ENCODE data around the gene HSPA2. TPM values are rescaled to one million over a fixed set of nuclear protein-coding genes. Genes with fewer than 3 reads are reported as not detected.

Gene HSPA2
- total RNA-seq, 1 donor from 2014 or later: 23.9 TPM

DNA sequence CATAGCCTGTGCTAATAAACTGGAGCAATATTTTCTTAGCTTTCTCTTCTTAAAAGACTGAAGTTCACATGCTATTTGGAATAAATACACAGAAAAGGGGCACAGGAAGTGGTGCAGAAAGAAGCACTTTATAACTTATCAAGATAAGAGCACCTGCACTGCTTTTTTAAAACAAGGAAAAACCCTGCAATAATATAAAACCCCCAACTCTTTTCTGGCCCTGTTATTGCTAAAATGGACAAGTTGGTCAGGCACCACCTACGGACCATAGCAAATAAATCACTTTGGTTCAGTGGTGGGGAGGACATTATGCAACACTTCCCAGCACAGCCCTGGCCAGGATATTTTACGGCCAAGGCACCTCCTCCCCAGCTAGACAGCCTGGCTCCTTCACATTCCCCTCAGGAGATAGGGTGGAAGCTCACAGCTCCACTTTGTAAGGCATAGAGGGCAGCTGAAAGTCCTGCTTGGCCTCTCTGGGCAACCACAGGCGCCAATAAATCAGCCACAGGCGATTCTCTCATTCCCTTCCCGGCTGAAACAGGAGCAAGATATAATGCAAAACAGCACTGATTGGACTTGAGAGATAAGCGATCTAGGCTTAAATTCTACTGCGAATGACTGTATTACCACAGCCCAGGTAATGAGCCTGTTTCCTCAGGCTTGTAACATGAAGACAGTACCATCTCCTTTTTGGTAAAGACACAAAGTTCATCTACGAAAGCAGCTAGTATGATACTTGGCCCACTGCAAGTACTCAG, 39.0 kb upstream of the HSPA2 start:
- TF ChIP-seq, protein P1, sequence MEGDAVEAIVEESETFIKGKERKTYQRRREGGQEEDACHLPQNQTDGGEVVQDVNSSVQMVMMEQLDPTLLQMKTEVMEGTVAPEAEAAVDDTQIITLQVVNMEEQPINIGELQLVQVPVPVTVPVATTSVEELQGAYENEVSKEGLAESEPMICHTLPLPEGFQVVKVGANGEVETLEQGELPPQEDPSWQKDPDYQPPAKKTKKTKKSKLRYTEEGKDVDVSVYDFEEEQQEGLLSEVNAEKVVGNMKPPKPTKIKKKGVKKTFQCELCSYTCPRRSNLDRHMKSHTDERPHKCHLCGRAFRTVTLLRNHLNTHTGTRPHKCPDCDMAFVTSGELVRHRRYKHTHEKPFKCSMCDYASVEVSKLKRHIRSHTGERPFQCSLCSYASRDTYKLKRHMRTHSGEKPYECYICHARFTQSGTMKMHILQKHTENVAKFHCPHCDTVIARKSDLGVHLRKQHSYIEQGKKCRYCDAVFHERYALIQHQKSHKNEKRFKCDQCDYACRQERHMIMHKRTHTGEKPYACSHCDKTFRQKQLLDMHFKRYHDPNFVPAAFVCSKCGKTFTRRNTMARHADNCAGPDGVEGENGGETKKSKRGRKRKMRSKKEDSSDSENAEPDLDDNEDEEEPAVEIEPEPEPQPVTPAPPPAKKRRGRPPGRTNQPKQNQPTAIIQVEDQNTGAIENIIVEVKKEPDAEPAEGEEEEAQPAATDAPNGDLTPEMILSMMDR (conservative IDR thresholded peaks at IDR 0.05; ENCODE audit: low read depth, low read length): peak; percentile 9
- peak overlapping the region; percentile 68 for H3K4me3 ChIP-seq (ENCODE audit: low read depth, low read length)
- DNase-seq (ENCODE audit: low read depth): peak; percentile 58

DNA sequence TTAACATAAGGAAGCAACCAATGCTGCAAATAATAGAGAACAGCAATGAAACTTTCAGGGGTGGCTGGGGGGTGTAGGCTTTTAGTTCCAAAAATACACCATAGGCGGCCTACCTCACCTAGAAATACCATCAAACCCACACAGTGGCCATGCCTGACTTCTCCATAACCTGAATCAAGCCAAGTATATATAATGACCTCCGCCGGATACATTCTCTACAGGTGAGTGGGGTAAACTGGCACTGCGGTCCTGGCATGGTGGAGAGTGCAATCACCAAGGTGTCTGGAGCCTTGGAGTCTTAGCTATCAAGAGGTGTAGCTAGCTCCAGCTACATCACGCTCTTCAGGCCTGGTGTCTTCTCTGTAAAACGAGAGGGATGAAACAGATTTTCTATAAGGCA, 38.1 kb upstream of the HSPA2 start:
- DNase-seq (ENCODE audit: low read depth): no peak
- TF ChIP-seq, protein P1 (conservative IDR thresholded peaks at IDR 0.05; ENCODE audit: low read depth, low read length): no peak
- peak overlapping the region; percentile 68 for H3K4me3 ChIP-seq (ENCODE audit: low read depth, low read length)

DNA sequence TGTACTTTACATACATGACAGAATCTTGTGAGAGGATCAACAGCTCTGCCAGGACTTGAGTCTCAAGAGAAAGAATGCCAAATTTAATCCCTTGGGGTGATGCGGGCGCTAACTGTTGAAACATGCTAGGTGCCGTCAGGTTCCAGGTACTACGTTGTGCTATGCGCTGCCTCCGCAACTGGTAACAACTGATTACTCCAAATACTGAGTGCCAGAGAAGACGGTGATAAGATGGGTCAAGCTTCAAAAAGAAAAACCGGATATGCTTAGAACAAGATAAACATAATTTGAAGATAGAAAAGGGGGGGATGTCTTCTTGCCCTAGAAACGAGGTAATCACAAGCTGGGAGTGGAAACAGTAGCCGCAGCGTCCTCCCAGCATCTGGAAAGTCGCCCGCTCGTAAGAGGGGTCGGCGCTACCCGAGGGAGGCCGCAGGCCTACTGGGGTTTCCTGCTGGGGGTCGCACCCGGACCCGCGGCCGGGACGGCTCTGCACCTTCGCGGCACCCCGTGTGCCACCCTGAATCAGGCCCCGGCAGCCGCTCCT, 37.6 kb upstream of the HSPA2 start:
- TF ChIP-seq, protein P1 (conservative IDR thresholded peaks at IDR 0.05; ENCODE audit: low read depth, low read length): no peak
- peak overlapping the region; percentile 68 for H3K4me3 ChIP-seq (ENCODE audit: low read depth, low read length)
- no peak for DNase-seq (ENCODE audit: low read depth)

DNA sequence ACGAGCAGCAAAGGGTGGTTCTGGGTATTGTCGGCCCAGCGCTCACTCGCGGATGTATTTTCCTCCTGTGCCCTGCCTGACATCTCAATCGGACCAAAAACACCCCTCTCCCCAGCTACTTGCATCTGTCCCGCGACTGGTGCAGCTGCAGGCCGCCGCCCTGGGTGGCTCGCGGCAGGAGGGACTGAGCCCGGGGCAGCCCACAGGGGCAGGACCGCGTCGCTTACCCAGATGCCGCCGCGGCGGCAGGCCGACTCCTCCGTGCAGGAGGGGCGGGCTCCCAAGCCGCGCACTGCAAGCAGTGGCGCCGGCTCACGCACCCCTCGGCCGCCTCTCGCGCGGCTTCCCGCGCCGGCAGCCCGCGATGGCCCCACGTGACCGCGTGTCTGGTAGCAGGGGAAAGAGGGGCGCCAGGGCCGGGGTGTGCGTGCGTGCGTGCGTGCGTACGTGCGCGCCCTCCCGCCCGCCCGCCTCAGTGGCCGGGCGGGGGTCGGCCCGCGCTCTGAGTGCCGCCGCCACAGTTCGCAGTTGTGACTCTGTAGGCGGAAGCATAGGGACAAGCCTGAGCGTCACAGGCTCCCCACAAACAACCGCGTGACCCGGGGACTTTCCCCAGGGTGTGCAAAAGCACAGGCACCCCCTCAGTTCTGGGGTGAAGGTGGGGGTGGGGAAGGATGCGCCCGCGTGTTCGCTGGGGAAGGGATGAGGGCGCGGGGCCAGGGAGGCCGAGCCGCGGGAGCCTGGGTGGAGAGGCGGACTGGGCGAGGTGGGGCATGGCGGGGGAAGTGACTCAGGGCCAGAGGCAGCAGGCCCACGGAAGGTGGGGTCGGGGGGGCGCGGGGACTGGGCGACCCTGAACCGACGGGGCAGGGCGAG, 36.9 kb upstream of the HSPA2 start, which contains the start of gene ZBTB25:
TSS of gene ZBTB25 (minus strand) at position 405 of the 876 bp plus-strand sequence. CDS start 13,305 bp downstream, outside the sequence.
- TF ChIP-seq, protein P1 (conservative IDR thresholded peaks at IDR 0.05; ENCODE audit: low read depth, low read length): no peak
- H3K4me3 ChIP-seq (ENCODE audit: low read depth, low read length): peak within 1 kb of the TSS; percentile 68
- DNase-seq (ENCODE audit: low read depth): no peak

DNA sequence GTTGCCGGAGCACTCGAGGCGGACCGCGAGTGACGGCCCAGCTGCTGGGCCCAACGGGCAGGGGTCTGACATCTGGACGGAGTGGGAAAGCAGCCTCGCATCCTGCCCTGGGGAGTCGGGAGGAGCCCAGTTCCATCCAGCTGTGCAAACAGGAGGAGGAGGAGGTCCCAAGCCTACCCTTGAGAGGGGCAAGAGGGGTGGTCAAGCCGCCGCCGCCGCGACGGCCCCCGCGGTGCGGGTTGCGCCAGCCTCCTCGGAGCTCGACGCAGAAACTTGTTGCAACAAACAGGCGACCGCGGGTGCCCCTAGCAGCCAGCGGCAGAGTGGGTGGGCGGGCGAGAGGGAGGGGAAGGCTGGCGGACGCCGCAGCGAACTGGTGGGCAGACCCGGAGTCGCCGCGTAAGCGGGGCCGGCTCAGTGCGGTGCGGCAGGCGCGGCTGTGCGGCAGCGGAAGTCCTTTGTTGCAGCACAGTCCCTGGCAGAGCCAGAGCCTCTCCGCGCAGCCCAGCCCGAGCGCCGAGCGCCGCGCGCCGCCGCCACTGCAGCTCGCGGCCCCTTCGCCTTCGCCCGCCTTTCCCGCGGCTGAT, 36.1 kb upstream of the HSPA2 start, which contains the start of gene ZBTB1:
TSS of gene ZBTB1 (plus strand) at position 461 of the 587 bp plus-strand sequence. CDS start 16,735 bp downstream, outside the sequence.
- H3K4me3 ChIP-seq (ENCODE audit: low read depth, low read length): peak within 1 kb of the TSS; percentile 68
- no peak for DNase-seq (ENCODE audit: low read depth)
- TF ChIP-seq, protein P1 (conservative IDR thresholded peaks at IDR 0.05; ENCODE audit: low read depth, low read length): no peak

Data from epithelial cell of proximal tubule (primary cell).